ENCODE data around the gene PDK2. TPM values are rescaled to one million over a fixed set of nuclear protein-coding genes. Genes with fewer than 3 reads are reported as not detected.
A peak's percentile ranks its signal among the peaks of the same experiment; 100 is the strongest.

Gene PDK2
- total RNA-seq, 4 donors from 2014 or later, result 42.2 to 72.7 (median 50.7) TPM

- ATAC-seq (ENCODE audit: low FRiP score) (no peak), DNase-seq (ENCODE audit: low spot score) (no peak)
- TF ChIP-seq, protein P1, sequence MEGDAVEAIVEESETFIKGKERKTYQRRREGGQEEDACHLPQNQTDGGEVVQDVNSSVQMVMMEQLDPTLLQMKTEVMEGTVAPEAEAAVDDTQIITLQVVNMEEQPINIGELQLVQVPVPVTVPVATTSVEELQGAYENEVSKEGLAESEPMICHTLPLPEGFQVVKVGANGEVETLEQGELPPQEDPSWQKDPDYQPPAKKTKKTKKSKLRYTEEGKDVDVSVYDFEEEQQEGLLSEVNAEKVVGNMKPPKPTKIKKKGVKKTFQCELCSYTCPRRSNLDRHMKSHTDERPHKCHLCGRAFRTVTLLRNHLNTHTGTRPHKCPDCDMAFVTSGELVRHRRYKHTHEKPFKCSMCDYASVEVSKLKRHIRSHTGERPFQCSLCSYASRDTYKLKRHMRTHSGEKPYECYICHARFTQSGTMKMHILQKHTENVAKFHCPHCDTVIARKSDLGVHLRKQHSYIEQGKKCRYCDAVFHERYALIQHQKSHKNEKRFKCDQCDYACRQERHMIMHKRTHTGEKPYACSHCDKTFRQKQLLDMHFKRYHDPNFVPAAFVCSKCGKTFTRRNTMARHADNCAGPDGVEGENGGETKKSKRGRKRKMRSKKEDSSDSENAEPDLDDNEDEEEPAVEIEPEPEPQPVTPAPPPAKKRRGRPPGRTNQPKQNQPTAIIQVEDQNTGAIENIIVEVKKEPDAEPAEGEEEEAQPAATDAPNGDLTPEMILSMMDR (IDR thresholded peaks at IDR 0.05), result no peak
These were observed 16.7 kb upstream of the PDK2 start for GRCh38 chr17:50078430-50078829.

- TF ChIP-seq, protein P1 (IDR thresholded peaks at IDR 0.05), result no peak
- DNase-seq (ENCODE audit: low spot score) (no peak), ATAC-seq (ENCODE audit: low FRiP score) (peak; percentile 34)
These were observed 15.6 kb upstream of the PDK2 start for GRCh38 chr17:50079334-50080095.

DNA sequence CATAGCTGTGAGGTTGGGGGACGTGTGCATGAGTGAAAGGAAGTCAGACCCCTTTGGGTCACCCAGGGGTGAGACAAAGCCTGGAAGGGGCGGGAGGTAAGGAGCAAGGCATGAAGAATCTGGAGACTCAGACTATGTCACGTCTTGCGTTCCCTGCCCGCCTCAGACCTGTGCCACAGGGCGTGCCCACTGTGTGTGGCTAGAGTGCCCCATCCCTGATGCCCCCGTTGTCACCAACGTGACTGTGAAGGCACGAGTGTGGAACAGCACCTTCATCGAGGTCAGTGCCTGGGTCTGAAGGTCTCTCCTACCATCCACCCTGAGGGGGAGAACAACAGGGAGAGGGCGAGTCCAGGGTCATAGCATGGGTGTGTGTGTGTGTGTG, 15.1 kb upstream of the PDK2 start:
- no peak for ATAC-seq (ENCODE audit: low FRiP score)
- TF ChIP-seq, protein P1 (IDR thresholded peaks at IDR 0.05), result no peak
- DNase-seq (ENCODE audit: low spot score), result no peak

DNA sequence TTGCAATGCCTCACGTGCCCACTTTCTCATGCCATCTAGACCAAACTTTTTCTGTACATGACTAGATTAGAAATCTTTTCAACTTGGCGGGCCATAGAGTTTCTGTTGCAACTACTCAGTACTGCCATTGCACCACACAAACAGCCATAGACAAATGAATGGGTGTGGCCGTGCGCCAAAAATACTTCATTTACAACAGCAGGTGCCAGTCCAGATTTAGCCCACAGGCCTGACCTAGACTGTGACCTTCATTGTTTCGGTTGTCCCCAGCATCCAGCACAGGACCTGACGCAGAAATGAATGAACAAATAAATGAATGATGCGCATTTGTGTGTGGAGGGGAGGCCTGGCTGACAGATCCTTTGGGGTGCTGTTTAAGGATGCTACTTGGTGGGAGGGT, 14.3 kb upstream of the PDK2 start:
- TF ChIP-seq, protein P1 (IDR thresholded peaks at IDR 0.05), result no peak
- ATAC-seq (ENCODE audit: low FRiP score) (no peak), DNase-seq (ENCODE audit: low spot score) (no peak)

DNA sequence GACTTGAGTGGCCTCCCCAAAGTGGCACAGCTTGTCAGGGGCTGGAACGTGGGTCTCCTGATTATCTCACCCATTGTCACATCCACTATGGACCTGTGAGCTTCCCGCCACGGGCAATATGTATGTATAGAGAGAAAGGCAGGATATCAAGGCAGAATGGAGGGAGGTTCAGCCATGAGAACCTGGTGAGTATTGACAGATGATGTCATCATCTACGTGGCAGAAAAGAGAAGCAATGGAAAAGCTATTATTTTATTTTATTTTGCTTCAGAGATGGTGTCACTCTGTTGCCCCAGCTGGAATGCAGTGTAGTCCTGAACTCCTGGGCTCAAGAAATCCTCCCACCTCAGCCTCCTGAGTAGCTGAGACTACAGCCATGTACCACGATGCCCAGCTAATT, 13.4 kb upstream of the PDK2 start:
- no peak for ATAC-seq (ENCODE audit: low FRiP score)
- TF ChIP-seq, protein P1 (IDR thresholded peaks at IDR 0.05), result no peak
- no peak for DNase-seq (ENCODE audit: low spot score)

GRCh38 chr17:50087246-50087911, 7.8 kb upstream of the PDK2 start:
- TF ChIP-seq, protein P1 (IDR thresholded peaks at IDR 0.05), result peak in 2 of 3 donors; percentile 20 to 74
- ATAC-seq (ENCODE audit: low FRiP score) (peak; percentile 71), DNase-seq (ENCODE audit: low spot score) (peak; percentile 65)
